ENCODE results near the gene MED13.

DNA sequence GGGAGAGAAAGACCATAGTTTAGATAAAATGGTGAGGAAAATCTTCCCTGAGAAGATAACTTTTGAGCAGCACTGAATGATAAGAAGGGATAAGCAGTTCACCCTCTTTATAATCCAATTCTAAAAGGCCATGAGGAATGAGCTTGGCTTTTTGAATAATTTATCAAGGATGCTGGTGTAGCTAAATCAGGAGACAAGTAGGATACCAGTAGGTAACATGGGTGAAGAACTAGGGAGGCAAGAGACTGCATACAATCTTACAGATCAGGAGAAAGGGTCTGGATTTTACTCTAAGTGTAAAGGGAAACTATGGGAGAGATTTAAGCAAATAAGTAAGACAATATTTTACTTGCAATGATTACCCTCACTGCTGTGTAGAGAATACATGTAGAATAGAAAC lies 60.7 kb downstream of the MED13 start:
- no peak for TF ChIP-seq POLR2A (IDR thresholded peaks at IDR 0.05)
- TF ChIP-seq CTCF (IDR thresholded peaks at IDR 0.05), result no peak
